Measurements from ENCODE around the gene FXYD7.

The FXYD7 gene

DNA sequence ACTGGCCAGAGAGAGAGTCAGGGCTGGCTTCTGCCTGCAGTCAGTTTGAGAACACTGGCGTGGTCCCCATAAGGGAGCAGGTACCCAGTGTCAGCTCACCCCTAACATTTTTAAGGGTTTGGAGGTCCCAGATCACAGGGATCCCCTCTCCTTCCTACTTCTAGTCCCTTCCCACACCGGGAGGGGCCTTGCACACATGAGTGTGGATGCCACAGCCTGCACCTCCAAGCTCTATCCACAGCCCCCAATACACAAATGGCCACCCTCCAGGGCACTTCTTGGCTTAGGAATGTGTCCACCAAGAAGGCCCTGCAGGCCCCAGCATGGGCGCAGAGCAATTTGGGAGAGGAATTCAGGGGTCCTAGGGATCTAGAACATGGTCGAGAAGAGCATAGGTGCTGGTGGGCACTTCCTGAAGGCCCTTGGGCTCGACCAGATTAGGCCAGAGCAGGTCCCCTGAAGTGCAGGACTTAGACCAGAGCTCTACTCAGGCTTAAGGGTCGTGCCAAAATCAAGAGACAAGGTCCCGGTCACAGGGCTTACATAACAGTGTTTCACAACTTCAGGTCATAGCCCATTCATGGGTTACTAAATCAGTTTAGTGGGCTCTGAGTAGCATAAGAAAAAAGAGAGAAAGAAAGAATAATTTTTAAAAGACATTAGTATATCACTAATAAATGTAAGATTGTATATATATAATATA is 27.5 kb downstream of the FXYD7 start:
- Histone ChIP-seq H3K9me3 (ENCODE audit: control insufficient read depth, insufficient read depth, low read depth, low read length) (peaks cover 11% of the 10 kb centered on the region), H3K4me3 (ENCODE audit: low read depth, low read length) (no peak overlapping the region), H3K36me3 (ENCODE audit: control insufficient read depth, insufficient read depth, low read length) (peaks cover 44% of the 10 kb centered on the region), H3K27me3 (ENCODE audit: control insufficient read depth, insufficient read depth, low read length) (no peaks in the 10 kb centered on the region), H3K27ac (ENCODE audit: low read depth, low read length) (no peak overlapping the region), H3K4me1 (ENCODE audit: control insufficient read depth, insufficient read depth, low read length) (no peaks in the 10 kb centered on the region), H3K9ac (ENCODE audit: low read length) (no peak overlapping the region)

DNA sequence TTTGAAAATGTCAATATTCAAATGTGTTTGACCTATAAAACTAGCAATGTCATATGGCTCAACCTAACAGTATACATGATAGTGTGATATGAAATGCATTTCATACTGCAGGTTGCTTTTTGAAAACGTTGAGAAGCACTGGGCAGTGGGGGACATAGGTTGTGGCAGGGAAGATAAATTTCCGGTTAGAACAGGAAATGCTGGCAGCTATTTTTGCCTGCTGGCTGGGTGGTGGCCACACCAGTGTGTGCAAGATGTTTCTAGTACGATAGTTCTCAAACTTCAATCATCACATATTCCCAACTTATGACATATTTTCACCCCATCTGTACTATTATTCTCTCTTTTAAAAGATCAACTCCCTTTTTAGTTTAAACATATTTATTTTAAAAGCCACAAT is 28.7 kb downstream of the FXYD7 start:
- no peaks in the 10 kb centered on the region for H3K4me1 ChIP-seq (ENCODE audit: control insufficient read depth, insufficient read depth, low read length)
- no peak overlapping the region for H3K4me3 ChIP-seq (ENCODE audit: low read depth, low read length)
- no peaks in the 10 kb centered on the region for H3K9me3 ChIP-seq (ENCODE audit: control insufficient read depth, insufficient read depth, low read depth, low read length)
- H3K27ac ChIP-seq (ENCODE audit: low read depth, low read length), result no peak overlapping the region
- H3K36me3 ChIP-seq (ENCODE audit: control insufficient read depth, insufficient read depth, low read length), result peaks cover 32% of the 10 kb centered on the region
- H3K9ac ChIP-seq (ENCODE audit: low read length), result no peak overlapping the region
- no peaks in the 10 kb centered on the region for H3K27me3 ChIP-seq (ENCODE audit: control insufficient read depth, insufficient read depth, low read length)

DNA sequence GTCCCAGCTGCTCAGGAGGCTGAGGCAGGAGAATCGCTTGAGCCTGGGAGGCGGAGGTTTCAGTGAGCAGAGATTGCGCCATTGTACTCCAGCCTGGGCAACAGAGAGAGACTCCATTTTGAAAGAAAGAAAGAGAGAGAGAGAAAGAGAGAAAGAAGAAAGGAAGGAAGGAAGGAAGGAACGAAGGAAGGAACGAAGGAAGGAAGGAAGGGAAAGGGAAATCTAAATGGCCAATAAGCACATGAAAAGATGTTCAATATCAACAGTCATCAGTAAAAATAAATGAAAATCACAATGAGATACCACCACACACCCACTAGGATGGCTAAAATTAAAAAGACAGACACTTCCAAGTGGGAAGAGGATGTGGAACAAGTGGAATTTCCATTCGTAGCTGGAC is 31.2 kb downstream of the FXYD7 start:
- H3K36me3 ChIP-seq (ENCODE audit: control insufficient read depth, insufficient read depth, low read length), result peaks cover 10% of the 10 kb centered on the region
- peaks cover 5% of the 10 kb centered on the region; the same call in 1 of the 2 replicates for H3K9me3 ChIP-seq (ENCODE audit: control insufficient read depth, insufficient read depth, low read depth, low read length)
- no peak overlapping the region for H3K9ac ChIP-seq (ENCODE audit: low read length)
- no peak overlapping the region for H3K27ac ChIP-seq (ENCODE audit: low read depth, low read length)
- no peak overlapping the region for H3K4me3 ChIP-seq (ENCODE audit: low read depth, low read length)
- H3K4me1 ChIP-seq (ENCODE audit: control insufficient read depth, insufficient read depth, low read length), result no peaks in the 10 kb centered on the region
- H3K27me3 ChIP-seq (ENCODE audit: control insufficient read depth, insufficient read depth, low read length), result no peaks in the 10 kb centered on the region

DNA sequence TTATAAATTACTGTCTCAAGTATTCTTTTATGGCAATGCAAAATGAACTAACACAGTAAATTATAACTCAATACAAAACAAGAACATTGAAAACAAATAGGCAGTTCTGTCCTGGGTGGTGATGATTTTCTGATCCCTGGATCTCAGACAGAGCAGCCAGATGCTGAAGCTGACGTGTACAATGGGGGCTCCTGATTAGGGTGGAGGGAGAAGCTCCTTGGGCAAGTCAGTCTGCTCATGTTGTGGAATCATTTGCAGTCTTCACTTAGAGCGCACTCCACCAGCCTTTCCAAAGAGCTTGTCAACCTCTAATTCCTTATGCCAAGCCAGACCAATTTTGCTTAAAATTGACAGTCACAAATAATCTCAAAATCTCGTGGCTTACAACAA is 33.1 kb downstream of the FXYD7 start:
- no peak overlapping the region for H3K4me3 ChIP-seq (ENCODE audit: low read depth, low read length)
- H3K27ac ChIP-seq (ENCODE audit: low read depth, low read length), result no peak overlapping the region
- no peaks in the 10 kb centered on the region; the same call in none of the 2 replicates for H3K36me3 ChIP-seq (ENCODE audit: control insufficient read depth, insufficient read depth, low read length)

DNA sequence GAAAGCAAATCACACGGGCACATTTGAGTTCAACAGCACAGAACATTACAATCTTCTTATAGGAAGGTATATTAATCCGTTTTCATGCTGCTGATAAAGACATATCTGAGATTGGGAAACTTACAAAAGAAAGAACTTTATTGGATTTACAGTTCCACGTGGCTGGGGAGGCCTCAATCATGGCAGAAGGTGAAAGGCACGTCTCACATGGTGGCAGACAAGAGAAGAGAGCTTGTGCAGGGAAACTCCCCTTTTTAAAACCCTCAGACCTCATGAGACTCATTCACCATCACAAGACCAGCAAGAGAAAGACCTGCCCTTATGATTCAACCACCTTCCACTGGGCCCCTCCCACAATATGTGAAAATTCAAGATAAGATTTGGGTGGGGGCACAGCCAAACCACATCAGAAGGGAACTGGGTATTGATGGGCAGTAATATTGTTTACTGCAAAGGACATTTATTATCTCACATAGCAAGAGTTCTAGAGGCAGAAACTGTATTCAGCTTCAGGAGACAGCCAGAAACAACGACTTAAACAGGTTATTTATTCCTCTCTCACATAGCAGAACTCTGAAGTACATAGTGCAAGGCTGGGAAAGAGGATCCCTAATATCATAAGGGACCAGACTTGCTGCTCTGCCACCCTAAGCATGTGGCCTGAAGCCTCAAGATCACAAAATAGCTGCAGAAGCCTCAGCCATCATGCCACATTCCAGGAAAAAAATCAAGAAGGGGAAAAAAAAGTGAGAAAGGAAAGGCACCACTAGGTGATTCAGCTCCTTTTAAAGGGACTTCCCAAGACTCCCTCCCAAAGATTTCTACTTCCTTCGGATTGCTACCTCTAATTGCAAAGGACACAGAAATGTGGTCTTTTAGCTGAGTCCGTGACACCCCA is 34.6 kb downstream of the FXYD7 start:
- Histone ChIP-seq H3K4me3 (ENCODE audit: low read depth, low read length) (no peak overlapping the region), H3K9me3 (ENCODE audit: control insufficient read depth, insufficient read depth, low read depth, low read length) (peaks cover 5% of the 10 kb centered on the region; the same call in 1 of the 2 replicates), H3K9ac (ENCODE audit: low read length) (no peak overlapping the region), H3K36me3 (ENCODE audit: control insufficient read depth, insufficient read depth, low read length) (no peaks in the 10 kb centered on the region; the same call in 1 of the 2 replicates), H3K27me3 (ENCODE audit: control insufficient read depth, insufficient read depth, low read length) (no peaks in the 10 kb centered on the region), H3K4me1 (ENCODE audit: control insufficient read depth, insufficient read depth, low read length) (no peaks in the 10 kb centered on the region), H3K27ac (ENCODE audit: low read depth, low read length) (no peak overlapping the region)

More for the DNA sequence above, 33.1 kb downstream of the FXYD7 start:
- peaks cover 5% of the 10 kb centered on the region; the same call in 1 of the 2 replicates for H3K9me3 ChIP-seq (ENCODE audit: control insufficient read depth, insufficient read depth, low read depth, low read length)
- H3K4me1 ChIP-seq (ENCODE audit: control insufficient read depth, insufficient read depth, low read length), result no peaks in the 10 kb centered on the region
- H3K9ac ChIP-seq (ENCODE audit: low read length), result no peak overlapping the region
- H3K27me3 ChIP-seq (ENCODE audit: control insufficient read depth, insufficient read depth, low read length), result no peaks in the 10 kb centered on the region

DNA sequence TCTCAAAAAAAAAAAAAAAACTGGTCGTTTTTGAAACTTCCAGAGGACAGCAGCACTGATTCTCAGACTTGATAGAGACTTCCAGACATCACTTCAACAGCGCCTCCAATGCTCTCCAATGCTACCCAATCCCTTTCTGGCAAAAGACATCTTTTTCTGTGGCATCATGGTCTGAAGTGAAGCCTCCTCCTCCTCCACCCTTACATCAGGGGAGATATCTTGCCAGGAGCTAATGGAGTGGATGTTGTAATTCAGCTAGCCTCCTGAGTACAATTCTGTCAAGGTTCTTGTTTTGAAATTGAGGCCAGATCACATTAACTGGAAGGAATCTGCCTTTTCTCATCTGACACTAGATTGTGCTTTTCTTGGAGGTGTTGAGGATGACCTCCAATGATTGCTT is 35.6 kb downstream of the FXYD7 start:
- H3K27ac ChIP-seq (ENCODE audit: low read depth, low read length), result no peak overlapping the region
- no peak overlapping the region for H3K9ac ChIP-seq (ENCODE audit: low read length)
- no peaks in the 10 kb centered on the region; the same call in 1 of the 2 replicates for H3K36me3 ChIP-seq (ENCODE audit: control insufficient read depth, insufficient read depth, low read length)
- no peak overlapping the region for H3K4me3 ChIP-seq (ENCODE audit: low read depth, low read length)
- H3K9me3 ChIP-seq (ENCODE audit: control insufficient read depth, insufficient read depth, low read depth, low read length), result peaks cover 5% of the 10 kb centered on the region; the same call in 1 of the 2 replicates
- H3K4me1 ChIP-seq (ENCODE audit: control insufficient read depth, insufficient read depth, low read length), result no peaks in the 10 kb centered on the region
- H3K27me3 ChIP-seq (ENCODE audit: control insufficient read depth, insufficient read depth, low read length), result no peaks in the 10 kb centered on the region

DNA sequence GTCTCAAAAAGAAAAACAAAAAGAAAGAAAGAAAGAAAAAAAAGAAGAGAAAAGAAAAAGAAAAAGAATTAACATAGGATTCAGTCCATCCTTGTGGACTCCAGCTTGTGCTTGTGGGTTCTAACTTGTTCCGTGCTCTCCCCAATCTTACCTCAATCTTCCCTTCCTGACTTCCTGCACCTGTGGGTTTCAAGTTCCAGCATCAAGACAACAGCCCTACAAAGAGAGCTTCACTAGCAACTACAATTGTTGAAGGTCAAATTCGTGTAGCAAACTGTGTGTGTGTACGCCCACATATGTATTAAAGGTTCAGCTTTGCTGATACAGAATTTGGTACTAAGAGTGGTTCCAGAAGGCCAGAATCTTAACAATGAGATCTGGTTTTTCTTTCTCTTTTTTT is 36.8 kb downstream of the FXYD7 start:
- no peak overlapping the region for H3K9ac ChIP-seq (ENCODE audit: low read length)

DNA sequence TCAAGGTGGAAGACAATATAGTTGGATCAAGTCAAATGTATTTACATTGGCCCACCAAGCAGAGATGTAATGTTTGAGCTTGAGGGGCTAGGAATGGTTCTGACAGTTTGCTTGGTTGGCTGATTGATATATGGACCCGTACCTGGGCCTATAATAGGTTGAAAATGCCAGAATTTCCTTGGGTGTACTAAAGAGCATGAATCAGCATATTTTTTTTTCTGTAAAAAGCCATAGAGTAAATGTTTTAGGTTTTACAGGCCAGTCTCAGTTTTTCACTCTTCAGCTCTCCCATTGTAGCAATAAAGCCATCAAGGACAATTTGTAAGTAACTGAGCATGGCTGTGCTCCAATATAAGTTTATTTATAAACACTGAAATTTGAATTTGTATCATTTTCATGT is 38.3 kb downstream of the FXYD7 start:
- Histone ChIP-seq H3K4me3 (ENCODE audit: low read depth, low read length) (no peak overlapping the region), H3K36me3 (ENCODE audit: control insufficient read depth, insufficient read depth, low read length) (no peaks in the 10 kb centered on the region), H3K27ac (ENCODE audit: low read depth, low read length) (no peak overlapping the region), H3K9me3 (ENCODE audit: control insufficient read depth, insufficient read depth, low read depth, low read length) (peaks cover 5% of the 10 kb centered on the region; the same call in 1 of the 2 replicates), H3K4me1 (ENCODE audit: control insufficient read depth, insufficient read depth, low read length) (no peaks in the 10 kb centered on the region), H3K9ac (ENCODE audit: low read length) (no peak overlapping the region), H3K27me3 (ENCODE audit: control insufficient read depth, insufficient read depth, low read length) (no peaks in the 10 kb centered on the region)

More for the DNA sequence above, 36.8 kb downstream of the FXYD7 start:
- Histone ChIP-seq H3K27me3 (ENCODE audit: control insufficient read depth, insufficient read depth, low read length) (no peaks in the 10 kb centered on the region), H3K36me3 (ENCODE audit: control insufficient read depth, insufficient read depth, low read length) (no peaks in the 10 kb centered on the region; the same call in 1 of the 2 replicates), H3K4me1 (ENCODE audit: control insufficient read depth, insufficient read depth, low read length) (no peaks in the 10 kb centered on the region), H3K9me3 (ENCODE audit: control insufficient read depth, insufficient read depth, low read depth, low read length) (peaks cover 5% of the 10 kb centered on the region; the same call in 1 of the 2 replicates), H3K4me3 (ENCODE audit: low read depth, low read length) (no peak overlapping the region), H3K27ac (ENCODE audit: low read depth, low read length) (no peak overlapping the region)

DNA sequence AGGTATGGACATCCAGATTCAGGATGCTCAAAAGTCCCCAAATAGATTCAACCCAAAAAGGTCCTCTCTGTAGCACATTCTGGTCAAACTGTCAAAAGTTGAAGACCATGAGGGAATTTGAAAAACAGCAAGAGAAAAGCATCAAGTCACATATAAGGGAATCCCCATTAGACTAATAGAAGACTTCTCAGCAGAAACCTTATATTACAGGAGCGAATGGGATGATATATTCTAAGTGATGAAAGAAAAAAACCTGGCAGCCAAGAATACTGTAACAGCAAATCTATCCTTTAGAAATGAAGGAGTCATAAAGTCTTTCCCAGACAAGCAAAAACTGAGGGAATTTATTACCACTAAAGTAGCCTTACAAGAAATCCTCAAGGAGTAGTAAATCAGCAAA is 41.2 kb downstream of the FXYD7 start:
- Histone ChIP-seq H3K9me3 (ENCODE audit: control insufficient read depth, insufficient read depth, low read depth, low read length) (no peaks in the 10 kb centered on the region), H3K27me3 (ENCODE audit: control insufficient read depth, insufficient read depth, low read length) (no peaks in the 10 kb centered on the region), H3K4me3 (ENCODE audit: low read depth, low read length) (no peak overlapping the region), H3K4me1 (ENCODE audit: control insufficient read depth, insufficient read depth, low read length) (no peaks in the 10 kb centered on the region), H3K9ac (ENCODE audit: low read length) (no peak overlapping the region), H3K27ac (ENCODE audit: low read depth, low read length) (no peak overlapping the region), H3K36me3 (ENCODE audit: control insufficient read depth, insufficient read depth, low read length) (no peaks in the 10 kb centered on the region)

DNA sequence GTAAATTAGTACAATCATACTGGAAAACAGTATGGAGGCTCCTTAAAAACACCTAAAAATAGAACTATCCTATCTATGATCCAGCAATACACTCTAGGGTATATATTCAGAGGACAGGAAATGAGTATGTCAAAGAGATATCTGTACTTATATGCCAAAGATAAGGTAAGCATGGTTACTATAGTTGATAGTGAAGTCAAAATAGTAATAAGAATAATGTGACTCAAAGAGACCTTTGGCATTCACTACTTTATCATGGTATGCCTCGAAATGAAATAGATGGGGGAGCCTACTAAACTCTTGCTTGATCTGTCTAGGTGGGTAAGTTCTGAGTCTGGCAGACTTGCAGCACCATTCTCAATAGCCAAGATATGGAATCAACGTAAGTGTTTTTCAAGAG is 41.8 kb downstream of the FXYD7 start:
- no peaks in the 10 kb centered on the region for H3K9me3 ChIP-seq (ENCODE audit: control insufficient read depth, insufficient read depth, low read depth, low read length)
- no peaks in the 10 kb centered on the region for H3K27me3 ChIP-seq (ENCODE audit: control insufficient read depth, insufficient read depth, low read length)
- no peak overlapping the region for H3K27ac ChIP-seq (ENCODE audit: low read depth, low read length)
- H3K36me3 ChIP-seq (ENCODE audit: control insufficient read depth, insufficient read depth, low read length), result no peaks in the 10 kb centered on the region
- H3K4me3 ChIP-seq (ENCODE audit: low read depth, low read length), result no peak overlapping the region
- no peak overlapping the region for H3K9ac ChIP-seq (ENCODE audit: low read length)
- no peaks in the 10 kb centered on the region for H3K4me1 ChIP-seq (ENCODE audit: control insufficient read depth, insufficient read depth, low read length)

Measured in HUES6 (cell line).